ENCODE results near the gene CCDC85A. TPM values are rescaled to one million over a fixed set of nuclear protein-coding genes. Genes with fewer than 3 reads are reported as not detected.

Gene CCDC85A
- total RNA-seq, 1 experiment from 2014 or later, result 1.1 TPM

DNA sequence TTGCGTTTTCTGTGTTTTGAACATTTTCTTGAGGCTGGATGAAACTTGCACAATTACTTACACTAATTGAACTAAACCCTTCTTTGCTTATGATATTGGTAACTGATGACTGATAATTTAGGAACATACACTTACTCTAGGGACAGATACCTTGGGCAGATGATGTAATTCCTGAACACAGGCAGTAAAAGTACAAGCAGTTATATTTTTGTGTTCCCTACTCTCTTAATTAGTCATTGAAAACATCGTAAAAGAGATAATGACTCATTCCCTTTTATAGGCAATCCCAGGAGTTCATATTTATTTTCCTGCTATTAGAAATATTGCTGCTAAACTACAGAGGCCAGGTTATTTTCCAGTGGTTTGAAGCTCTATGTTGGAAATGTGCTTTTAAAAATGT lies 46.4 kb downstream of the CCDC85A start:
- DNase-seq (peak; percentile 89), ATAC-seq (peak; percentile 74)
- no peak overlapping the region for H2AFZ ChIP-seq (ENCODE audit: low read length)
- H3K27ac ChIP-seq (ENCODE audit: low read length), result peak overlapping the region; percentile 72
- POLR2A ChIA-PET (ENCODE audit: unreplicated experiment), result no interaction called here
- intact Hi-C loops (cut with micrococcal nuclease), result loop anchor here (1.0 to 5.0 kb wide), 3 partner anchors 9 to 352 kb away; no protein-coding TSS in a partner anchor
- no peaks in the 10 kb centered on the region for H3K79me2 ChIP-seq (ENCODE audit: low read length)
- H3K9me3 ChIP-seq (ENCODE audit: low read length), result no peaks in the 10 kb centered on the region
- TF ChIP-seq, protein P1, sequence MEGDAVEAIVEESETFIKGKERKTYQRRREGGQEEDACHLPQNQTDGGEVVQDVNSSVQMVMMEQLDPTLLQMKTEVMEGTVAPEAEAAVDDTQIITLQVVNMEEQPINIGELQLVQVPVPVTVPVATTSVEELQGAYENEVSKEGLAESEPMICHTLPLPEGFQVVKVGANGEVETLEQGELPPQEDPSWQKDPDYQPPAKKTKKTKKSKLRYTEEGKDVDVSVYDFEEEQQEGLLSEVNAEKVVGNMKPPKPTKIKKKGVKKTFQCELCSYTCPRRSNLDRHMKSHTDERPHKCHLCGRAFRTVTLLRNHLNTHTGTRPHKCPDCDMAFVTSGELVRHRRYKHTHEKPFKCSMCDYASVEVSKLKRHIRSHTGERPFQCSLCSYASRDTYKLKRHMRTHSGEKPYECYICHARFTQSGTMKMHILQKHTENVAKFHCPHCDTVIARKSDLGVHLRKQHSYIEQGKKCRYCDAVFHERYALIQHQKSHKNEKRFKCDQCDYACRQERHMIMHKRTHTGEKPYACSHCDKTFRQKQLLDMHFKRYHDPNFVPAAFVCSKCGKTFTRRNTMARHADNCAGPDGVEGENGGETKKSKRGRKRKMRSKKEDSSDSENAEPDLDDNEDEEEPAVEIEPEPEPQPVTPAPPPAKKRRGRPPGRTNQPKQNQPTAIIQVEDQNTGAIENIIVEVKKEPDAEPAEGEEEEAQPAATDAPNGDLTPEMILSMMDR (conservative IDR thresholded peaks at IDR 0.05; ENCODE audit: low read depth, low read length), result no peak
- TF ChIP-seq EZH2 (IDR thresholded peaks at IDR 0.05; ENCODE audit: low read length, unreplicated experiment) (no peak), EZH2phosphoT487 (IDR thresholded peaks at IDR 0.05; ENCODE audit: borderline replicate concordance, low read length) (no peak)
- H3F3A ChIP-seq (ENCODE audit: low read length, unreplicated experiment), result peaks cover 3% of the 10 kb centered on the region
- CTCF ChIA-PET, result no interaction called here
- peak overlapping the region; percentile 74 for H3K4me2 ChIP-seq (ENCODE audit: low read length)
- H3K4me1 ChIP-seq (ENCODE audit: insufficient read depth, low read length), result peaks cover 31% of the 10 kb centered on the region
- BruUV-seq (replicated peaks), result no TSS peak
- no peak overlapping the region; the same call in 1 of the 2 replicates for H3K9ac ChIP-seq (ENCODE audit: low read length)
- H3K9me2 ChIP-seq (replicated peaks; ENCODE audit: low read length), result no peaks in the 10 kb centered on the region
- H4K20me1 ChIP-seq (ENCODE audit: low read length), result no peaks in the 10 kb centered on the region
- peak overlapping the region; percentile 37; the same call in 1 of the 2 replicates for H3K4me3 ChIP-seq (ENCODE audit: low read length)
- H3K27me3 ChIP-seq (ENCODE audit: low read length), result 0 out of 2 replicates have a peak, but pooled peaks cover 5% of the 10 kb centered on the region
- no peaks in the 10 kb centered on the region for H3K36me3 ChIP-seq (ENCODE audit: low read depth, low read length)

DNA sequence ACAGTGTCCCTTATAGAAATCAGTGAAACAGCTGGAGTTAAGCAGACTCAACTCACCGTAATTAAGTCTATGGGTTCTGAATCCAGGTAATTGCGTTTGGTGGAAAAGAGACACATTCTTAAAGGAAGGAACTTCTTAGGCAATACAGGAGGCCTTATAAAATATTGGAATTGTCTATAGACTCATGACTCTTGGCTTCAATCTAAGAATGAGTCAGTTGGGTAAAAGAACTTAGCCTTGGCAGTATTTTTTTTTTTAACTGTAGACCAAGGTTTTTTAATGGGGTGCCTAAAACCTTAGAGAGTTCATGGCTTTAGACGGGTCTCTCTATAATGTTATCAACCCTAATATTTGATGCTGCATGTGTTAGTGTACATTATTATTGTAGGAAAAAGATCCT lies 47.6 kb downstream of the CCDC85A start:
- intact Hi-C loops (cut with micrococcal nuclease), result loop anchor here (5.0 kb wide), 2 partner anchors 44 to 351 kb away; no protein-coding TSS in a partner anchor
- no TSS peak for BruUV-seq (replicated peaks)
- peak; percentile 56 for DNase-seq

DNA sequence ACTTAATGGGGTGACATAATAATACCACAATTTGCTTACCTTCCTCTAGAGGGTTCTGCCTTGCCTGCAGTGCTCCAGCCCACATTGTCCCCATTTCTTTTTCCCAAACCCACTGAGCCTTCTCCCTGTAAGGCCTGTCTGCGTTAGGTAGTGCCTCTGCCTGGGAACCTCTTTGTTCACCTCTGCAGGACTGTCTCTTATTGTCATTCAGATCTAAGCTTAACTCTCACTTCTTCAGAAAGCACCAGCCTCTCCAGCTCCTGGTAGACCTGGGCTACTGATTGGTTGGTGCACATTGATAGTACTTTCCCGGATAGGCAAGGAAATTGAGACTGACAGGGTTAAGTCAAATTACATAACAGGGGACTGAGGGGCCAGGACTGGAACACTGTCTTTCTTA lies 49.1 kb downstream of the CCDC85A start:
- Histone ChIP-seq H3K9me3 (ENCODE audit: low read length) (no peaks in the 10 kb centered on the region), H3K4me1 (ENCODE audit: insufficient read depth, low read length) (peaks cover 31% of the 10 kb centered on the region), H3F3A (ENCODE audit: low read length, unreplicated experiment) (peaks cover 3% of the 10 kb centered on the region), H3K4me3 (ENCODE audit: low read length) (no peak overlapping the region), H3K9ac (ENCODE audit: low read length) (no peak overlapping the region), H3K36me3 (ENCODE audit: low read depth, low read length) (no peaks in the 10 kb centered on the region), H3K4me2 (ENCODE audit: low read length) (no peak overlapping the region), H3K79me2 (ENCODE audit: low read length) (no peaks in the 10 kb centered on the region), H3K27ac (ENCODE audit: low read length) (no peak overlapping the region), H3K9me2 (replicated peaks; ENCODE audit: low read length) (no peaks in the 10 kb centered on the region), H2AFZ (ENCODE audit: low read length) (no peak overlapping the region), H3K27me3 (ENCODE audit: low read length) (no peaks in the 10 kb centered on the region), H4K20me1 (ENCODE audit: low read length) (no peaks in the 10 kb centered on the region)
- BruUV-seq (replicated peaks), result no TSS peak
- CTCF ChIA-PET, result no interaction called here
- TF ChIP-seq EZH2 (IDR thresholded peaks at IDR 0.05; ENCODE audit: low read length, unreplicated experiment) (no peak), EZH2phosphoT487 (IDR thresholded peaks at IDR 0.05; ENCODE audit: borderline replicate concordance, low read length) (no peak)
- TF ChIP-seq, protein P1 (conservative IDR thresholded peaks at IDR 0.05; ENCODE audit: low read depth, low read length), result no peak
- no peak for DNase-seq
- ATAC-seq, result no peak
- intact Hi-C loops (cut with micrococcal nuclease), result loop anchor here (5.0 kb wide), 2 partner anchors 46 to 349 kb away; no protein-coding TSS in a partner anchor
- POLR2A ChIA-PET (ENCODE audit: unreplicated experiment), result no interaction called here

More for the DNA sequence above, 47.6 kb downstream of the CCDC85A start:
- H2AFZ ChIP-seq (ENCODE audit: low read length), result no peak overlapping the region
- no peaks in the 10 kb centered on the region for H4K20me1 ChIP-seq (ENCODE audit: low read length)
- POLR2A ChIA-PET (ENCODE audit: unreplicated experiment), result no interaction called here
- no peaks in the 10 kb centered on the region for H3K79me2 ChIP-seq (ENCODE audit: low read length)
- no peak overlapping the region for H3K27ac ChIP-seq (ENCODE audit: low read length)
- no peak overlapping the region for H3K9ac ChIP-seq (ENCODE audit: low read length)
- H3K4me3 ChIP-seq (ENCODE audit: low read length), result no peak overlapping the region
- H3F3A ChIP-seq (ENCODE audit: low read length, unreplicated experiment), result peaks cover 3% of the 10 kb centered on the region
- H3K9me2 ChIP-seq (replicated peaks; ENCODE audit: low read length), result no peaks in the 10 kb centered on the region
- ATAC-seq, result no peak
- CTCF ChIA-PET, result no interaction called here
- no peaks in the 10 kb centered on the region for H3K27me3 ChIP-seq (ENCODE audit: low read length)
- peak overlapping the region; percentile 74 for H3K4me2 ChIP-seq (ENCODE audit: low read length)
- H3K9me3 ChIP-seq (ENCODE audit: low read length), result no peaks in the 10 kb centered on the region
- peaks cover 31% of the 10 kb centered on the region for H3K4me1 ChIP-seq (ENCODE audit: insufficient read depth, low read length)
- no peak for TF ChIP-seq EZH2 (IDR thresholded peaks at IDR 0.05; ENCODE audit: low read length, unreplicated experiment)
- no peak for TF ChIP-seq EZH2phosphoT487 (IDR thresholded peaks at IDR 0.05; ENCODE audit: borderline replicate concordance, low read length)
- TF ChIP-seq, protein P1 (conservative IDR thresholded peaks at IDR 0.05; ENCODE audit: low read depth, low read length), result no peak
- H3K36me3 ChIP-seq (ENCODE audit: low read depth, low read length), result no peaks in the 10 kb centered on the region
